Osteocyte (in vitro differentiated cells): Measurements from ENCODE around the gene NR1I2. TPM values are rescaled to one million over a fixed set of nuclear protein-coding genes. Genes with fewer than 3 reads are reported as not detected.

ENCODE experiments used
- DNase-seq: peaks from one replicate; pipeline ENCODE4 v3.0.0; 2021; ENCODE audit warnings: mixed read lengths; ENCODE audit not compliant: unreplicated experiment; ENCODE audit errors: extremely low spot score
- H3K27ac Mint-ChIP-seq: one replicate; pipeline ENCODE4 v1.8.0; 2021; ENCODE audit warnings: mild to moderate bottlenecking, mixed read lengths; ENCODE audit not compliant: unreplicated experiment
- H3K27me3 Mint-ChIP-seq: one replicate; pipeline ENCODE4 v1.8.0; 2021; ENCODE audit warnings: mixed read lengths; ENCODE audit not compliant: unreplicated experiment
- H3K36me3 Mint-ChIP-seq: one replicate; pipeline ENCODE4 v1.8.0; 2021; ENCODE audit warnings: mixed read lengths; ENCODE audit not compliant: unreplicated experiment
- H3K4me1 Mint-ChIP-seq: one replicate; pipeline ENCODE4 v1.8.0; 2021; ENCODE audit warnings: mixed read lengths; ENCODE audit not compliant: unreplicated experiment
- H3K4me3 Mint-ChIP-seq: one replicate; pipeline ENCODE4 v1.8.0; 2021; ENCODE audit warnings: mild to moderate bottlenecking, moderate library complexity, mixed read lengths; ENCODE audit not compliant: unreplicated experiment
- H3K9me3 Mint-ChIP-seq: one replicate; pipeline ENCODE4 v1.8.0; 2021; ENCODE audit warnings: mixed read lengths; ENCODE audit not compliant: unreplicated experiment
- total RNA-seq: library from RNA; stranded (reverse); gene quantifications from 2 replicates; pipeline ENCODE4 v1.2.1, GENCODE V29; 2021
- TF ChIP-seq, protein P1 (sequence below): fragments of 200-600 bp; sonication (generic); IDR thresholded peaks from 2 replicates; pipeline ENCODE4 v1.5.0; 2021; ENCODE audit warnings: antibody characterized with exemption, mild to moderate bottlenecking, moderate library complexity

The NR1I2 gene
- total RNA-seq, 1 donor from 2014 or later, result not detected

- DNase-seq, result no peak
These were observed 77.8 kb downstream of the NR1I2 start for GRCh38 chr3:119859728-119860127.

GRCh38 chr3:119861681-119862080, 79.8 kb downstream of the NR1I2 start:
- TF ChIP-seq, protein P1, sequence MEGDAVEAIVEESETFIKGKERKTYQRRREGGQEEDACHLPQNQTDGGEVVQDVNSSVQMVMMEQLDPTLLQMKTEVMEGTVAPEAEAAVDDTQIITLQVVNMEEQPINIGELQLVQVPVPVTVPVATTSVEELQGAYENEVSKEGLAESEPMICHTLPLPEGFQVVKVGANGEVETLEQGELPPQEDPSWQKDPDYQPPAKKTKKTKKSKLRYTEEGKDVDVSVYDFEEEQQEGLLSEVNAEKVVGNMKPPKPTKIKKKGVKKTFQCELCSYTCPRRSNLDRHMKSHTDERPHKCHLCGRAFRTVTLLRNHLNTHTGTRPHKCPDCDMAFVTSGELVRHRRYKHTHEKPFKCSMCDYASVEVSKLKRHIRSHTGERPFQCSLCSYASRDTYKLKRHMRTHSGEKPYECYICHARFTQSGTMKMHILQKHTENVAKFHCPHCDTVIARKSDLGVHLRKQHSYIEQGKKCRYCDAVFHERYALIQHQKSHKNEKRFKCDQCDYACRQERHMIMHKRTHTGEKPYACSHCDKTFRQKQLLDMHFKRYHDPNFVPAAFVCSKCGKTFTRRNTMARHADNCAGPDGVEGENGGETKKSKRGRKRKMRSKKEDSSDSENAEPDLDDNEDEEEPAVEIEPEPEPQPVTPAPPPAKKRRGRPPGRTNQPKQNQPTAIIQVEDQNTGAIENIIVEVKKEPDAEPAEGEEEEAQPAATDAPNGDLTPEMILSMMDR, result no peak
- peaks cover 52% of the 10 kb centered on the region for H3K36me3 Mint-ChIP-seq
- DNase-seq, result no peak

More at GRCh38 chr3:119859728-119860127, 77.8 kb downstream of the NR1I2 start:
- Mint-ChIP-seq H3K4me1 (no peaks in the 10 kb centered on the region), H3K27ac (no peak overlapping the region), H3K9me3 (peaks cover 5% of the 10 kb centered on the region), H3K36me3 (peaks cover 56% of the 10 kb centered on the region), H3K27me3 (no peaks in the 10 kb centered on the region), H3K4me3 (no peak overlapping the region)
- TF ChIP-seq, protein P1, result no peak

GRCh38 chr3:119862616-119863015, 80.7 kb downstream of the NR1I2 start:
- peaks cover 6% of the 10 kb centered on the region for H3K4me1 Mint-ChIP-seq
- DNase-seq, result no peak
- H3K9me3 Mint-ChIP-seq, result peaks cover 5% of the 10 kb centered on the region
- H3K36me3 Mint-ChIP-seq, result peaks cover 46% of the 10 kb centered on the region
- H3K27ac Mint-ChIP-seq, result no peak overlapping the region
- H3K27me3 Mint-ChIP-seq, result no peaks in the 10 kb centered on the region
- TF ChIP-seq, protein P1, result no peak
- no peak overlapping the region for H3K4me3 Mint-ChIP-seq

More at GRCh38 chr3:119861681-119862080, 79.8 kb downstream of the NR1I2 start:
- H3K4me3 Mint-ChIP-seq, result no peak overlapping the region
- H3K27ac Mint-ChIP-seq, result no peak overlapping the region
- peaks cover 3% of the 10 kb centered on the region for H3K4me1 Mint-ChIP-seq
- H3K9me3 Mint-ChIP-seq, result peaks cover 5% of the 10 kb centered on the region
- H3K27me3 Mint-ChIP-seq, result no peaks in the 10 kb centered on the region

GRCh38 chr3:119864476-119864875, 82.6 kb downstream of the NR1I2 start:
- H3K36me3 Mint-ChIP-seq, result peaks cover 38% of the 10 kb centered on the region
- no peak overlapping the region for H3K4me3 Mint-ChIP-seq
- H3K9me3 Mint-ChIP-seq, result no peaks in the 10 kb centered on the region
- no peak overlapping the region for H3K27ac Mint-ChIP-seq
- H3K4me1 Mint-ChIP-seq, result peaks cover 9% of the 10 kb centered on the region
- no peaks in the 10 kb centered on the region for H3K27me3 Mint-ChIP-seq
- TF ChIP-seq, protein P1, result no peak
- no peak for DNase-seq

Other genes starting within 250 kb of the NR1I2 start
- gene CD80, start 222.5 kb upstream of the NR1I2 start, total RNA-seq, result not detected in 2 replicates
- gene ADPRH, start 202.6 kb upstream of the NR1I2 start, total RNA-seq, result 1.9 and 2.2 TPM in 2 replicates
- 0.86 and 1.4 TPM in 2 replicates for gene PLA1A, start 184.2 kb upstream of the NR1I2 start, total RNA-seq
- gene POPDC2, start 121.5 kb upstream of the NR1I2 start, total RNA-seq, result 2.1 and 2.4 TPM in 2 replicates
- 16.1 and 18.2 TPM in 2 replicates for gene COX17, start 104.7 kb upstream of the NR1I2 start, total RNA-seq
- gene CFAP91, start 79.1 kb upstream of the NR1I2 start, total RNA-seq, result not detected in 2 replicates